Activated B cell treated with CpG ODN at 0.5 μM for 24 hours (primary cell): ENCODE results near the gene KRT15. TPM values are rescaled to one million over a fixed set of nuclear protein-coding genes. Genes with fewer than 3 reads are reported as not detected.

ENCODE experiments used
- ATAC-seq: fragments of 200-7000 bp; cut with Tn5 transposase; one replicate; pipeline ENCODE4 v1.10.0; 2021; ENCODE audit warnings: low read depth, mild to moderate bottlenecking, moderate library complexity
- CTCF ChIA-PET: fragments of 350-600 bp; sonication (Branson Sonifier 250); formaldehyde crosslinking; loops from one replicate; lab custom pipeline; 2021; ENCODE audit warnings: antibody characterized with exemption; lab: Charles Lee
- POLR2A ChIA-PET: fragments of 350-600 bp; sonication (Branson Sonifier 250); formaldehyde crosslinking; loops from one replicate; lab custom pipeline; 2021; ENCODE audit warnings: antibody characterized with exemption; lab: Charles Lee
- DNase-seq: peaks from one replicate; pipeline ENCODE4 v3.0.0; 2022
- H3K27ac Mint-ChIP-seq: one replicate; pipeline ENCODE4 v1.8.0; 2020; ENCODE audit warnings: mixed read lengths
- H3K27me3 Mint-ChIP-seq: one replicate; pipeline ENCODE4 v1.8.0; 2021; ENCODE audit warnings: mixed read lengths
- H3K36me3 Mint-ChIP-seq: one replicate; pipeline ENCODE4 v1.8.0; 2021; ENCODE audit warnings: low read depth, mixed read lengths
- H3K4me1 Mint-ChIP-seq: one replicate; pipeline ENCODE4 v1.8.0; 2021; ENCODE audit warnings: mixed read lengths
- H3K4me3 Mint-ChIP-seq: one replicate; pipeline ENCODE4 v1.8.0; 2020; ENCODE audit warnings: mild to moderate bottlenecking, mixed read lengths
- H3K9me3 Mint-ChIP-seq: one replicate; pipeline ENCODE4 v1.8.0; 2020; ENCODE audit warnings: mixed read lengths
- intact Hi-C: fragments of 100-400 bp; cut with micrococcal nuclease; formaldehyde crosslinking; loops from one replicate; pipeline ENCODE4 v1.15.1; 2024
- total RNA-seq: library from RNA; stranded (reverse); gene quantifications from 2 replicates; pipeline ENCODE4 v1.2.3, GENCODE V29; 2022
- TF ChIP-seq, protein P1 (sequence below): fragments of 200-600 bp; IDR thresholded peaks from one replicate; pipeline ENCODE4 v1.8.0; 2022; ENCODE audit warnings: antibody characterized with exemption, mild to moderate bottlenecking

KRT15 gene
- total RNA-seq, 1 donor from 2014 or later, result not detected

DNA sequence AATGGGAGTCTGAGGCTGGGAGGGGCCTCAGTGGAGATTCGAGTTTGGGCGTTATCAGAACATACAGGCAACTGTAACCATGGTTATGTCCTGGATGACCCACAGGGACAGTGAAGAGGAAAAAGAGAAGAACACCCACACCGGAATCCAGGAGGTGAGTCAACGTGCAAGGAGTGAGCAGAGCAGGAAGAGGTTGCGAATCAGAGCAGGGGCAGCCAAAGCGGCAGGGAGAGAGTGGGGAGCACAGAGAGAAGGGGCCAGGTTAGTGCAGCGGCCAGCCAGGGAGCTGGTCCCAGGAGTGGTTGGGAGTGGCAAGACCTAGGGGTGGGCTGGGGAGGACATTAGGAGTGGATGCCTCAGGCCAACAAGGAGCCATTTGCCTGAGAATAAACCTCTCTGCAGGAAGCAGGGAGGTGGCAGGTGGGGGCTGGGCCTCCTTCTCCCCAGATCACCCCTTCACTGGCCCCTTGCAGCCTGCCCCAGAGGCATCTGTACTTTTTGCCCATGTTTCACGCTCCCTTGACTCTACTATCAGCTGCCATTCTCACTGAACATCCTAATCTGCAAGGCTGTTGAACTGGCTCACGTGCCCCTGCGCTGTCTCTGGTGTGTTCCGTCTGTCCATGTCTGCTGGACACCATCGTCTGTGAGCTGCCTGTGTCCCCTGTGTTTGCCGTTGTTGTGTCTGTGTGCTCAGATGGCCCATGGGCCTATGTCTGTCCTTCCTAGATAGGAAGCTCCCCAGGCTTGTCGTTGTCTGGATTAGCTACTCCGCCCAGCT lies 18.4 kb downstream of the KRT15 start:
- CTCF ChIA-PET, result no interaction called here
- Mint-ChIP-seq H3K4me3 (no peak overlapping the region), H3K4me1 (no peaks in the 10 kb centered on the region), H3K36me3 (no peaks in the 10 kb centered on the region), H3K27ac (no peak overlapping the region), H3K27me3 (peaks cover 3% of the 10 kb centered on the region), H3K9me3 (no peaks in the 10 kb centered on the region)
- TF ChIP-seq, protein P1, sequence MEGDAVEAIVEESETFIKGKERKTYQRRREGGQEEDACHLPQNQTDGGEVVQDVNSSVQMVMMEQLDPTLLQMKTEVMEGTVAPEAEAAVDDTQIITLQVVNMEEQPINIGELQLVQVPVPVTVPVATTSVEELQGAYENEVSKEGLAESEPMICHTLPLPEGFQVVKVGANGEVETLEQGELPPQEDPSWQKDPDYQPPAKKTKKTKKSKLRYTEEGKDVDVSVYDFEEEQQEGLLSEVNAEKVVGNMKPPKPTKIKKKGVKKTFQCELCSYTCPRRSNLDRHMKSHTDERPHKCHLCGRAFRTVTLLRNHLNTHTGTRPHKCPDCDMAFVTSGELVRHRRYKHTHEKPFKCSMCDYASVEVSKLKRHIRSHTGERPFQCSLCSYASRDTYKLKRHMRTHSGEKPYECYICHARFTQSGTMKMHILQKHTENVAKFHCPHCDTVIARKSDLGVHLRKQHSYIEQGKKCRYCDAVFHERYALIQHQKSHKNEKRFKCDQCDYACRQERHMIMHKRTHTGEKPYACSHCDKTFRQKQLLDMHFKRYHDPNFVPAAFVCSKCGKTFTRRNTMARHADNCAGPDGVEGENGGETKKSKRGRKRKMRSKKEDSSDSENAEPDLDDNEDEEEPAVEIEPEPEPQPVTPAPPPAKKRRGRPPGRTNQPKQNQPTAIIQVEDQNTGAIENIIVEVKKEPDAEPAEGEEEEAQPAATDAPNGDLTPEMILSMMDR, result no peak
- POLR2A ChIA-PET, result no interaction called here
- DNase-seq (no peak), ATAC-seq (no peak)
- intact Hi-C loops, result no loop called here

DNA sequence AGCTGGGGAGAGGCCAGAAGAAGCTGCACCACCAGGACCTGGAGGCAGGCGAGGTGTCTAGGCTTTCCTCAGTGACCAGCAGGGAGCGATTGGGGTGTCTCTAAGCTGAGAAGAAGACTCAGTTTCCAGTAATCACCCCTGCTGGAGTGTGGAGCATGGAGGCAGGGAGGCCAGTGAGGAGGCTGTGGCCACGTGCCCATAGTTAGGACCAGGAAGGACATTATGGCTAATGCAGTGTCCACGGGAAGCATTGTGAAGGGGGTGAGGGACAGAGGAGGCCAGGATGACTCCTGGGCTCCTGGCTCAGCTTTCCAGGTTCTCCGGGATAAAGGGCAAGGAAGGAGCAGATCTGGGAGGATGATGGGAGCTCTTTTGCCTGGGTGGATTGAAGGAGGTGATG lies 19.0 kb downstream of the KRT15 start:
- no peaks in the 10 kb centered on the region for H3K9me3 Mint-ChIP-seq
- CTCF ChIA-PET, result no interaction called here
- peaks cover 6% of the 10 kb centered on the region for H3K27me3 Mint-ChIP-seq
- H3K4me3 Mint-ChIP-seq, result no peak overlapping the region
- no peak for ATAC-seq
- H3K4me1 Mint-ChIP-seq, result no peaks in the 10 kb centered on the region
- no peak overlapping the region for H3K27ac Mint-ChIP-seq
- intact Hi-C loops, result no loop called here
- DNase-seq, result no peak
- TF ChIP-seq, protein P1, result no peak
- no peaks in the 10 kb centered on the region for H3K36me3 Mint-ChIP-seq
- POLR2A ChIA-PET, result no interaction called here

DNA sequence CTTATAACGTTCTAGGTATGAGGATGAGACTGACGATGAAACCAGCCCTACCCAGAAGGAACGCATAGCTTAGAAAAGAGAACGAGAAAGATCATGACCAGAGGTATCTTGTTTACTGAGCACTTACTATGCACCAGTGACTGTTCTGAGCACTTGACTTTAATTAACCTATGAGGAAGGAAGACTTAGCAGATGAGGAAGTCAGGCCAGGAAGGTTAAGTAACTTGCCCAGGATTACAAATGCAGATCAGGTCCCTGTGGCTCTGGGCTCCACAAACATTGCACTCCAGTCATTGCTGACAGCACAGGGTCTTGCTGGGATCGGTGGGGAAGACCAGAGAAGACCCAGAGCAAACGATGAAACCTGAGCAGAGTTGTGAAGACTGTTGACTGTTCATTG lies 20.4 kb downstream of the KRT15 start:
- no peaks in the 10 kb centered on the region for H3K9me3 Mint-ChIP-seq
- DNase-seq (no peak), ATAC-seq (no peak)
- intact Hi-C loops, result no loop called here
- H3K27me3 Mint-ChIP-seq, result peaks cover 6% of the 10 kb centered on the region
- no peaks in the 10 kb centered on the region for H3K4me1 Mint-ChIP-seq
- ChIA-PET CTCF (no interaction called here), POLR2A (no interaction called here)
- no peak overlapping the region for H3K4me3 Mint-ChIP-seq
- TF ChIP-seq, protein P1, result no peak
- H3K27ac Mint-ChIP-seq, result no peak overlapping the region
- no peaks in the 10 kb centered on the region for H3K36me3 Mint-ChIP-seq

DNA sequence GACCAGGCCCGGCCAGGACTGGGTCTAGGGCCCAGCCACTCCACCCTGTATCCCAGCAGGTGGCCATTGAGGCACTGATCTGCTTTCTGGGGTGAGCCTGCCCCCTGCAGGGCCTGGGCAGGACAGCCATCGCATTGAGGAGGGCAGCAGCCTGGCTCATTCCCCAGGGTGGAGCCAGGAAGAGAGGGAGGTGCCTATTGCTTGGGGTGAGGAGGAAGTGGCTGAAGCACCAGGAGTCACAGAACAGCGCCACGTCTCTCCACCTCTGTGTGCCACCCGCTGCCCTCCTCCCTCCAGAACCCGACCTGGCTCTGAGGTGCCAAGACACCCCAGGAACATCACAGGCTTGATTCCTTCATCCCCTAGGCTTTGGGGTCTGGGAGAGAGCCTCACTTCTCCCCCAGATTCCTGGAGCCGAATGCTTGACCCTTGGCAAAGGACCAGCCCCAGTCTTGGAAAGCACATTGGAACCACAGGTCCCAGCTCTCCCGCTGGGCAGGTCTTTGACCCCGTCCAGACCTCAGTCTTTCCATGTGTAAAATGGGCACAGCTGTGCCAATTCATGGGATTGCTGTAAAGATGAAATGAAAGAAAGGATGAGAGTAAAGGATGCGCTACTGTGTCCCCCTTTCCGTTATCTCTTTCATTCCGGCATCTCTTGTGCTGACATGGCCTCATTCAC lies 21.7 kb downstream of the KRT15 start:
- ChIA-PET POLR2A (no interaction called here), CTCF (no interaction called here)
- Mint-ChIP-seq H3K36me3 (no peaks in the 10 kb centered on the region), H3K4me3 (no peak overlapping the region), H3K27ac (no peak overlapping the region), H3K4me1 (no peaks in the 10 kb centered on the region), H3K9me3 (no peaks in the 10 kb centered on the region), H3K27me3 (peaks cover 8% of the 10 kb centered on the region)
- intact Hi-C loops, result no loop called here
- ATAC-seq (peak; percentile 66), DNase-seq (no peak)
- TF ChIP-seq, protein P1, result no peak

DNA sequence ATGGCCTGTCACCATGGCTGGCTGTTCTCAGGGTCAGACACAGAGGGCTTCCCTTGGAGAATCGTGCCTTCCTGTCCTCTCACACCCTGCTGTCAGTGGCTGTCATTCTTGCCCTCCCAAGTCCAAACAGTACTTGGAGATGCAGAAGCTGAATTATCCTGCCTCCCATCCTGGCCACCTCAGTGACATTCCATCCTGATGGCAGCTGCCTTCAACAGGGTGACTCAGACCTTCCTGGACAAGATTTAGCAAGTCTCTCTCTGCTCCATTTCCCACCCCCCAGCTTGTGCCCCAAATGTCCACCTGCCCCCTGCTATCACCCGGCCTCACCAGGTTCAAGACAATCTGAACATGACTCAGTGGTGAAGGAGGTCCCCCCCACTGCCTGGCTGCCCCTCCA lies 24.2 kb downstream of the KRT15 start:
- no peak for ATAC-seq
- DNase-seq, result no peak
- Mint-ChIP-seq H3K9me3 (no peaks in the 10 kb centered on the region), H3K4me1 (no peaks in the 10 kb centered on the region), H3K4me3 (no peak overlapping the region), H3K27ac (no peak overlapping the region), H3K27me3 (peaks cover 7% of the 10 kb centered on the region), H3K36me3 (no peaks in the 10 kb centered on the region)
- TF ChIP-seq, protein P1, result no peak
- ChIA-PET CTCF (no interaction called here), POLR2A (no interaction called here)
- intact Hi-C loops, result no loop called here
